ENCODE data around the gene PHF2. TPM values are rescaled to one million over a fixed set of nuclear protein-coding genes. Genes with fewer than 3 reads are reported as not detected.

Gene PHF2
- total and polyA plus RNA-seq, 2 of the 4 experiments (the other 2 are of a cell fraction) = 5.9 to 9.5 TPM

- Histone ChIP-seq H3K4me2 (ENCODE audit: low read depth, low read length) (no peak overlapping the region), H2AK5ac (ENCODE audit: low read depth, low read length) (no peak overlapping the region), H2BK120ac (ENCODE audit: low read depth, low read length) (no peak overlapping the region), H3K79me1 (ENCODE audit: low read depth in 1 of 2, low read length in 2 of 2) (no peaks in the 10 kb centered on the region; a peak in 1 of 4 replicates), H3K4ac (ENCODE audit: low read depth, low read length) (no peak overlapping the region), H3K9me3 (ENCODE audit: control insufficient read depth, insufficient read depth, low read length) (no peaks in the 10 kb centered on the region), H3K9ac (ENCODE audit: low read depth, low read length) (no peak overlapping the region), H3K9me1 (ENCODE audit: insufficient read depth, low read length) (no peaks in the 10 kb centered on the region), H2BK5ac (ENCODE audit: low read depth, low read length, poor library complexity, severe bottlenecking) (no peak overlapping the region), H3K27ac (ENCODE audit: insufficient read depth, low read length) (no peak overlapping the region), H3K56ac (ENCODE audit: extremely low read depth, insufficient read depth, low read length) (no peak overlapping the region), H3K14ac (replicated peaks; ENCODE audit: low read depth, low read length) (no peak overlapping the region), H2BK15ac (ENCODE audit: low read depth, low read length) (no peak overlapping the region), H4K91ac (ENCODE audit: insufficient read depth, low read depth, low read length) (no peak overlapping the region), H3K27me3 (ENCODE audit: control insufficient read depth, insufficient read depth, low read length) (no peaks in the 10 kb centered on the region), H2BK20ac (ENCODE audit: low read depth, low read length) (no peak overlapping the region), H4K5ac (ENCODE audit: low read depth, low read length) (no peak overlapping the region), H2AK9ac (replicated peaks; ENCODE audit: low read depth, low read length, poor library complexity) (no peak overlapping the region), H3K23ac (ENCODE audit: low read depth, low read length) (no peak overlapping the region), H3K36me3 (ENCODE audit: control insufficient read depth, insufficient read depth, low read length) (peaks cover 47% of the 10 kb centered on the region), H3K4me3 (ENCODE audit: insufficient read depth, low read depth, low read length) (no peak overlapping the region), H2AFZ (replicated peaks; ENCODE audit: low read length, poor library complexity) (no peak overlapping the region), H4K8ac (ENCODE audit: low read depth in 2 of 2, low read length in 2 of 2) (no peak overlapping the region), H3K4me1 (ENCODE audit: control insufficient read depth, insufficient read depth, low read length) (no peaks in the 10 kb centered on the region), H4K20me1 (ENCODE audit: insufficient read depth, low read length) (no peaks in the 10 kb centered on the region; the same call in 1 of the 2 replicates), H3K18ac (ENCODE audit: low read depth, low read length) (no peak overlapping the region)
- TF ChIP-seq FOS (IDR thresholded peaks at IDR 0.05; ENCODE audit: low read depth, low read length) (no peak), CHD1 (IDR thresholded peaks at IDR 0.05; ENCODE audit: low read depth, low read length) (no peak), RFX5 (IDR thresholded peaks at IDR 0.05; ENCODE audit: low read depth, low read length) (no peak), CEBPB (IDR thresholded peaks at IDR 0.05; ENCODE audit: low read depth, low read length) (no peak)
- dilution Hi-C loops (cut with HindIII; ENCODE audit: low sequenced_read_pairs, unreplicated experiment) (no loop called here), in situ Hi-C loops (cut with MboI; ENCODE audit: low sequenced_read_pairs) (no loop called here), intact Hi-C loops (cut with micrococcal nuclease) (no loop called here)
- ATAC-seq (ENCODE audit: low read depth) = no peak
- no peak for DNase-seq
- no TSS peak for BruUV-seq (replicated peaks)
- WGBS, 2 experiments (ENCODE audit: extremely low coverage in 2 of 2, insufficient read length in 1 of 2) = 93% methylated on average over 3 of the region's 12 CpGs; no CpG with 5 or more reads in 1 of the 2 experiments
- CTCF ChIA-PET = no interaction called here
- POLR2A ChIA-PET (ENCODE audit: unreplicated experiment) = no interaction called here
Measured at GRCh38 chr9:93658184-93658925, 82.0 kb downstream of the PHF2 start.
